ENCODE data around the gene TFDP3. TPM values are rescaled to one million over a fixed set of nuclear protein-coding genes. Genes with fewer than 3 reads are reported as not detected.

Gene TFDP3
- total and polyA plus RNA-seq, 10 of the 15 experiments (the other 5 are each of a cell fraction or from before 2014, with no cell fraction given), result 0.14 TPM; not detected in 9

DNA sequence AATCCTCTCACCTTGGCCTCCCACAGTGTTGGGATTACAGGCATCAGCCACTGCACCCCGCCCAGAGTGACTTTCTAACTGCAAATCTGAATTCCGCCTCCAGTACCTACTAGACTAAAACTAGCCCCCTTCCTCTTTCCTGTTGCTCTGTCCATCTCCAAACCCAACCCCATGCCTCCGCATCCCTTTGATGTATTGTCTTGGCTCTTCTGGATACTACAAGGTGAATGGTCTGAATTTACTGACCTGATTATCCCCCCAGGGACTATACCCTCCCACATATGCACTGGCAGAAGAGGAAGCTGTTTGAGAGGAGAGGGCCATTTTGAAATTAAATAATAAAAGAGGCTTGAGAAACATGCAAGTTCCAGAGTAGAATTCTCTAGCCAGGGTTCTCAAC, 17.7 kb upstream of the TFDP3 start (continued):
- TF ChIP-seq, protein P1, sequence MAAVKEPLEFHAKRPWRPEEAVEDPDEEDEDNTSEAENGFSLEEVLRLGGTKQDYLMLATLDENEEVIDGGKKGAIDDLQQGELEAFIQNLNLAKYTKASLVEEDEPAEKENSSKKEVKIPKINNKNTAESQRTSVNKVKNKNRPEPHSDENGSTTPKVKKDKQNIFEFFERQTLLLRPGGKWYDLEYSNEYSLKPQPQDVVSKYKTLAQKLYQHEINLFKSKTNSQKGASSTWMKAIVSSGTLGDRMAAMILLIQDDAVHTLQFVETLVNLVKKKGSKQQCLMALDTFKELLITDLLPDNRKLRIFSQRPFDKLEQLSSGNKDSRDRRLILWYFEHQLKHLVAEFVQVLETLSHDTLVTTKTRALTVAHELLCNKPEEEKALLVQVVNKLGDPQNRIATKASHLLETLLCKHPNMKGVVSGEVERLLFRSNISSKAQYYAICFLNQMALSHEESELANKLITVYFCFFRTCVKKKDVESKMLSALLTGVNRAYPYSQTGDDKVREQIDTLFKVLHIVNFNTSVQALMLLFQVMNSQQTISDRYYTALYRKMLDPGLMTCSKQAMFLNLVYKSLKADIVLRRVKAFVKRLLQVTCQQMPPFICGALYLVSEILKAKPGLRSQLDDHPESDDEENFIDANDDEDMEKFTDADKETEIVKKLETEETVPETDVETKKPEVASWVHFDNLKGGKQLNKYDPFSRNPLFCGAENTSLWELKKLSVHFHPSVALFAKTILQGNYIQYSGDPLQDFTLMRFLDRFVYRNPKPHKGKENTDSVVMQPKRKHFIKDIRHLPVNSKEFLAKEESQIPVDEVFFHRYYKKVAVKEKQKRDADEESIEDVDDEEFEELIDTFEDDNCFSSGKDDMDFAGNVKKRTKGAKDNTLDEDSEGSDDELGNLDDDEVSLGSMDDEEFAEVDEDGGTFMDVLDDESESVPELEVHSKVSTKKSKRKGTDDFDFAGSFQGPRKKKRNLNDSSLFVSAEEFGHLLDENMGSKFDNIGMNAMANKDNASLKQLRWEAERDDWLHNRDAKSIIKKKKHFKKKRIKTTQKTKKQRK (IDR thresholded peaks at IDR 0.05; ENCODE audit: low read depth, low read length), result no peak
- TF ChIP-seq, protein P2, sequence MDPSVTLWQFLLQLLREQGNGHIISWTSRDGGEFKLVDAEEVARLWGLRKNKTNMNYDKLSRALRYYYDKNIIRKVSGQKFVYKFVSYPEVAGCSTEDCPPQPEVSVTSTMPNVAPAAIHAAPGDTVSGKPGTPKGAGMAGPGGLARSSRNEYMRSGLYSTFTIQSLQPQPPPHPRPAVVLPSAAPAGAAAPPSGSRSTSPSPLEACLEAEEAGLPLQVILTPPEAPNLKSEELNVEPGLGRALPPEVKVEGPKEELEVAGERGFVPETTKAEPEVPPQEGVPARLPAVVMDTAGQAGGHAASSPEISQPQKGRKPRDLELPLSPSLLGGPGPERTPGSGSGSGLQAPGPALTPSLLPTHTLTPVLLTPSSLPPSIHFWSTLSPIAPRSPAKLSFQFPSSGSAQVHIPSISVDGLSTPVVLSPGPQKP (IDR thresholded peaks at IDR 0.05; ENCODE audit: low read depth, low read length), result no peak
- no peak for TF ChIP-seq FOS (IDR thresholded peaks at IDR 0.05; ENCODE audit: borderline replicate concordance, extremely low read depth, insufficient read length)

DNA sequence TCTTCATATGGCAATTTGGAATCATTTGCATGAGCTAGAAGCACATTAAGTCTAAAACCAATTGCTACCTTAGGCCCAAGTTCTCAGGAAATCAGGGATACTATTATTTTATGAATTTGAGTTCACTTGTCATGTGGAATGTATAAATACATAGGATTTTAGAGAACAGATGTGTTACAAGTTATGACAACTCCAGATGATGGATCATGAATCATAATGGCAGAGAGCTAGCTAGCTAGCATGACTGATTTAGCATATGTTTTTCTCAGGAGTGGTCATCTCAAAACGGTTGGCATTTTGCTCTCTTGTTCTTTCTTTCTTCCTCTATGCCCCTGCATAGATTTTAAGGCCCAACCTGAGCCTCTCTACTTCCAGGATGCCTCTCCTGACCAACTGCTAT, 14.2 kb upstream of the TFDP3 start:
- intact Hi-C loops (cut with micrococcal nuclease; ENCODE audit: unreplicated experiment) (no loop called here), in situ Hi-C loops (cut with MboI) (no loop called here)
- Histone ChIP-seq H3K4me1 (ENCODE audit: control insufficient read depth, insufficient read depth, low read length) (no peaks in the 10 kb centered on the region), H3K4me2 (ENCODE audit: control insufficient read depth, insufficient read depth) (no peak overlapping the region), H3K79me2 (ENCODE audit: control insufficient read depth, insufficient read depth, low read length) (no peaks in the 10 kb centered on the region), H3K9ac (ENCODE audit: control insufficient read depth, insufficient read depth, low read length) (no peak overlapping the region), H3K27me3 (replicated peaks in 1 of 2; ENCODE audit: control insufficient read depth in 2 of 2, insufficient read depth in 2 of 2, low read length in 1 of 2) (no peaks in the 10 kb centered on the region), H4K20me1 (ENCODE audit: control insufficient read depth, insufficient read depth) (no peaks in the 10 kb centered on the region), H3K27ac (ENCODE audit: control insufficient read depth, insufficient read depth) (no peak overlapping the region), H3K36me3 (ENCODE audit: control insufficient read depth in 2 of 2, insufficient read depth in 2 of 2, low read length in 1 of 2) (no peaks in the 10 kb centered on the region), H3K9me3 (replicated peaks; ENCODE audit: control insufficient read depth, insufficient read depth, low read length) (no peaks in the 10 kb centered on the region), H3K4me3 (no peak overlapping the region), H2AFZ (ENCODE audit: control insufficient read depth, low read depth, low read length) (no peak overlapping the region)
- ChIA-PET RAD21 (ENCODE audit: unreplicated experiment) (no interaction called here), POLR2A (no interaction called here), SMC1A (ENCODE audit: uncharacterized antibody, unreplicated experiment) (interaction anchor here (1.5 kb wide), 1 partner anchor 12 kb away, joined by 3 read pairs; no protein-coding TSS in a partner anchor), CTCF (no interaction called here)
- DNase-seq (ENCODE audit: low read depth, low spot score), result no peak
- WGBS (ENCODE audit: insufficient coverage, insufficient replicate concordance, low lambda C conversion rate, missing lambda C conversion rate), result 0% methylated on average over 1 of the region's 1 CpG
- FAIRE-seq, result no peak
- TF ChIP-seq CREM (IDR thresholded peaks at IDR 0.05; ENCODE audit: low read depth) (no peak), BMI1 (IDR thresholded peaks at IDR 0.05; ENCODE audit: borderline replicate concordance) (no peak), HCFC1 (IDR thresholded peaks at IDR 0.05; ENCODE audit: low read length) (no peak), RCOR1 (conservative IDR thresholded peaks at IDR 0.05; ENCODE audit: low read depth, low read length) (no peak), ZNF384 (IDR thresholded peaks at IDR 0.05; ENCODE audit: borderline replicate concordance, low read depth, low read length) (no peak), PAX5 (IDR thresholded peaks at IDR 0.05; ENCODE audit: borderline replicate concordance, low read depth, low read length) (no peak)
- TF ChIP-seq, protein P3, sequence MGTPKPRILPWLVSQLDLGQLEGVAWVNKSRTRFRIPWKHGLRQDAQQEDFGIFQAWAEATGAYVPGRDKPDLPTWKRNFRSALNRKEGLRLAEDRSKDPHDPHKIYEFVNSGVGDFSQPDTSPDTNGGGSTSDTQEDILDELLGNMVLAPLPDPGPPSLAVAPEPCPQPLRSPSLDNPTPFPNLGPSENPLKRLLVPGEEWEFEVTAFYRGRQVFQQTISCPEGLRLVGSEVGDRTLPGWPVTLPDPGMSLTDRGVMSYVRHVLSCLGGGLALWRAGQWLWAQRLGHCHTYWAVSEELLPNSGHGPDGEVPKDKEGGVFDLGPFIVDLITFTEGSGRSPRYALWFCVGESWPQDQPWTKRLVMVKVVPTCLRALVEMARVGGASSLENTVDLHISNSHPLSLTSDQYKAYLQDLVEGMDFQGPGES (IDR thresholded peaks at IDR 0.05), result no peak
- TF ChIP-seq, protein P4, sequence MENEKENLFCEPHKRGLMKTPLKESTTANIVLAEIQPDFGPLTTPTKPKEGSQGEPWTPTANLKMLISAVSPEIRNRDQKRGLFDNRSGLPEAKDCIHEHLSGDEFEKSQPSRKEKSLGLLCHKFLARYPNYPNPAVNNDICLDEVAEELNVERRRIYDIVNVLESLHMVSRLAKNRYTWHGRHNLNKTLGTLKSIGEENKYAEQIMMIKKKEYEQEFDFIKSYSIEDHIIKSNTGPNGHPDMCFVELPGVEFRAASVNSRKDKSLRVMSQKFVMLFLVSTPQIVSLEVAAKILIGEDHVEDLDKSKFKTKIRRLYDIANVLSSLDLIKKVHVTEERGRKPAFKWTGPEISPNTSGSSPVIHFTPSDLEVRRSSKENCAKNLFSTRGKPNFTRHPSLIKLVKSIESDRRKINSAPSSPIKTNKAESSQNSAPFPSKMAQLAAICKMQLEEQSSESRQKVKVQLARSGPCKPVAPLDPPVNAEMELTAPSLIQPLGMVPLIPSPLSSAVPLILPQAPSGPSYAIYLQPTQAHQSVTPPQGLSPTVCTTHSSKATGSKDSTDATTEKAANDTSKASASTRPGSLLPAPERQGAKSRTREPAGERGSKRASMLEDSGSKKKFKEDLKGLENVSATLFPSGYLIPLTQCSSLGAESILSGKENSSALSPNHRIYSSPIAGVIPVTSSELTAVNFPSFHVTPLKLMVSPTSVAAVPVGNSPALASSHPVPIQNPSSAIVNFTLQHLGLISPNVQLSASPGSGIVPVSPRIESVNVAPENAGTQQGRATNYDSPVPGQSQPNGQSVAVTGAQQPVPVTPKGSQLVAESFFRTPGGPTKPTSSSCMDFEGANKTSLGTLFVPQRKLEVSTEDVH (IDR thresholded peaks at IDR 0.05; ENCODE audit: low read depth, partially characterized antibody), result no peak
- BruUV-seq (replicated peaks), result no TSS peak
- ATAC-seq, result no peak
